Amygdala (tissue), 56 donors: ENCODE measurements around the gene CHN1.

Source experiments
- DNase-seq, 56 donors: peaks; one replicate each; lab custom pipeline; 2025; lab: John Stamatoyannopoulos, UW

Gene CHN1

GRCh38 chr2:174776223-174776622, 229.0 kb downstream of the CHN1 start:
- DNase-seq, result no peak

- no peak for DNase-seq
Observed at GRCh38 chr2:174775571-174775980, 229.6 kb downstream of the CHN1 start.

- no peak for DNase-seq
Observed at GRCh38 chr2:174774886-174775285, 230.3 kb downstream of the CHN1 start.

GRCh38 chr2:174773215-174773614, 232.0 kb downstream of the CHN1 start:
- DNase-seq, result no peak

GRCh38 chr2:174772472-174772801, 232.7 kb downstream of the CHN1 start:
- no peak for DNase-seq

GRCh38 chr2:174771631-174772471, 233.3 kb downstream of the CHN1 start:
- peak in 53 of 56 donors; percentile 9 to 84 (median 59) for DNase-seq

- DNase-seq, result no peak
Observed at GRCh38 chr2:174771136-174771535, 234.0 kb downstream of the CHN1 start.

GRCh38 chr2:174768557-174768956, 236.6 kb downstream of the CHN1 start:
- no peak for DNase-seq

GRCh38 chr2:174766271-174766670, 238.9 kb downstream of the CHN1 start:
- DNase-seq, result no peak

GRCh38 chr2:174765576-174765975, 239.6 kb downstream of the CHN1 start:
- no peak for DNase-seq

- no peak for DNase-seq
Observed at GRCh38 chr2:174764280-174765255, 240.6 kb downstream of the CHN1 start, which contains the start of gene CHRNA1. CHRNA1 (minus strand) TSS chr2:174764472; CDS start chr2:174764394, 78 bp downstream.

GRCh38 chr2:174763780-174764179, 241.4 kb downstream of the CHN1 start:
- no peak for DNase-seq

GRCh38 chr2:174762464-174762863, 242.7 kb downstream of the CHN1 start:
- no peak for DNase-seq

GRCh38 chr2:174761837-174762236, 243.3 kb downstream of the CHN1 start:
- DNase-seq, result no peak

- no peak for DNase-seq
Observed at GRCh38 chr2:174760845-174761473, 244.2 kb downstream of the CHN1 start.

- no peak for DNase-seq
Observed at GRCh38 chr2:174759381-174760065, 245.7 kb downstream of the CHN1 start.

GRCh38 chr2:174756743-174757142, 248.4 kb downstream of the CHN1 start:
- no peak for DNase-seq

- peak in 10 of 56 donors; percentile 6 to 42 (median 22) for DNase-seq
Observed at GRCh38 chr2:174753038-174753633, 252.0 kb downstream of the CHN1 start.

GRCh38 chr2:174752403-174753037, 252.7 kb downstream of the CHN1 start:
- no peak for DNase-seq
